Urinary bladder (tissue), 4 donors: ENCODE measurements around the gene TPGS1. TPM values are rescaled to one million over a fixed set of nuclear protein-coding genes. Genes with fewer than 3 reads are reported as not detected.

ENCODE experiments used
- DNase-seq: peaks from one replicate; pipeline ENCODE4 v3.0.0-alpha.2; 2015; ENCODE audit errors: extremely low spot score
- H3K27ac ChIP-seq: one replicate; pipeline ENCODE4 v1.5.1; 2013; ENCODE audit warnings: low read depth, mild to moderate bottlenecking, moderate library complexity
- H3K36me3 ChIP-seq: one replicate; pipeline ENCODE4 v1.6.1; 2013; ENCODE audit warnings: mild to moderate bottlenecking, moderate library complexity; ENCODE audit not compliant: insufficient read depth
- H3K4me1 ChIP-seq: one replicate; pipeline ENCODE4 v1.6.1; 2013; ENCODE audit warnings: mild to moderate bottlenecking, moderate library complexity; ENCODE audit not compliant: insufficient read depth
- H3K4me3 ChIP-seq: one replicate; pipeline ENCODE4 v1.5.1; 2013; ENCODE audit warnings: low read depth, low read length
- WGBS: extraction: QIAGEN DNeasy Blood & Tissue Kit; methylation state at CpG from one replicate; pipeline ENCODE4 v1.1.7; 2013; 5-methylcytosine and 5-hydroxymethylcytosine counted together
- polyA plus RNA-seq: library from polyadenylated mRNA; stranded (reverse); fragments of 200-250 nt; gene quantifications from one replicate; pipeline ENCODE4 v1.2.3, GENCODE V29; 2013
- total RNA-seq: library from RNA; depleted of rRNA; stranded (reverse); fragments of >200 nt; gene quantifications from one replicate; pipeline ENCODE4 v1.2.3, GENCODE V29; 2014
- donor health status: healthy with polysubstance abuse.
- donor health status: healthy.

The TPGS1 gene
- total and polyA plus RNA-seq, 2 donors = 9.3 to 30.3 TPM

- H3K27ac ChIP-seq = no peak overlapping the region
- H3K4me3 ChIP-seq = peak overlapping the region; percentile 79
- DNase-seq = no peak
- H3K4me1 ChIP-seq = peaks cover 2% of the 10 kb centered on the region
- no peaks in the 10 kb centered on the region for H3K36me3 ChIP-seq
- 68% methylated on average over 38 of the region's 38 CpGs for WGBS
Measured at GRCh38 chr19:530134-531008, 23.1 kb downstream of the TPGS1 start.

- DNase-seq = no peak
- under 1% methylated on average over 103 of the region's 103 CpGs for WGBS
Measured at GRCh38 chr19:531009-531752, 23.9 kb downstream of the TPGS1 start.

GRCh38 chr19:531753-532560 is 24.7 kb downstream of the TPGS1 start, which contains the start of gene CDC34:
Gene CDC34 (plus strand): TSS chr19:531760. CDS start chr19:531932, 172 bp downstream.
- Histone ChIP-seq H3K4me1 (peaks cover 2% of the 10 kb centered on the region), H3K4me3 (peak within 1 kb of the TSS; percentile 79), H3K27ac (peak within 1 kb of the TSS; percentile 98), H3K36me3 (peaks cover 3% of the 10 kb centered on the region)
- no peak for DNase-seq
- WGBS = under 1% methylated on average over 84 of the region's 84 CpGs

More at GRCh38 chr19:531009-531752, 23.9 kb downstream of the TPGS1 start:
- H3K4me3 ChIP-seq = peak overlapping the region; percentile 79
- H3K27ac ChIP-seq = peak overlapping the region; percentile 98
- no peaks in the 10 kb centered on the region for H3K36me3 ChIP-seq
- H3K4me1 ChIP-seq = peaks cover 2% of the 10 kb centered on the region

- peaks cover 2% of the 10 kb centered on the region for H3K4me1 ChIP-seq
- DNase-seq = no peak
- under 1% methylated on average over 47 of the region's 47 CpGs for WGBS
- H3K27ac ChIP-seq = peak overlapping the region; percentile 83
- H3K4me3 ChIP-seq = peak overlapping the region; percentile 79
- peaks cover 4% of the 10 kb centered on the region for H3K36me3 ChIP-seq
Measured at GRCh38 chr19:532561-533363, 25.5 kb downstream of the TPGS1 start.

- peaks cover 2% of the 10 kb centered on the region for H3K4me1 ChIP-seq
- H3K4me3 ChIP-seq = peak overlapping the region; percentile 79
- DNase-seq = no peak
- peak overlapping the region; percentile 54 for H3K27ac ChIP-seq
- 22% methylated on average over 25 of the region's 25 CpGs for WGBS
- peaks cover 4% of the 10 kb centered on the region for H3K36me3 ChIP-seq
Measured at GRCh38 chr19:533364-534058, 26.2 kb downstream of the TPGS1 start.

GRCh38 chr19:534088-534487 is 26.8 kb downstream of the TPGS1 start:
- Histone ChIP-seq H3K4me1 (peaks cover 2% of the 10 kb centered on the region), H3K27ac (peak overlapping the region; percentile 54), H3K4me3 (no peak overlapping the region), H3K36me3 (peaks cover 6% of the 10 kb centered on the region)
- WGBS = 79% methylated on average over 14 of the region's 14 CpGs
- DNase-seq = no peak

GRCh38 chr19:535017-535835 is 27.9 kb downstream of the TPGS1 start:
- 75% methylated on average over 16 of the region's 16 CpGs for WGBS
- H3K4me1 ChIP-seq = peaks cover 2% of the 10 kb centered on the region
- no peak overlapping the region for H3K4me3 ChIP-seq
- peaks cover 10% of the 10 kb centered on the region for H3K36me3 ChIP-seq
- DNase-seq = no peak
- no peak overlapping the region for H3K27ac ChIP-seq

- Histone ChIP-seq H3K27ac (no peak overlapping the region), H3K36me3 (peaks cover 13% of the 10 kb centered on the region), H3K4me1 (peaks cover 2% of the 10 kb centered on the region), H3K4me3 (no peak overlapping the region)
- DNase-seq = no peak
- 89% methylated on average over 55 of the region's 55 CpGs for WGBS
Measured at GRCh38 chr19:536031-536880, 29.0 kb downstream of the TPGS1 start.

GRCh38 chr19:536881-537404 is 29.6 kb downstream of the TPGS1 start:
- 95% methylated on average over 26 of the region's 26 CpGs for WGBS
- no peak for DNase-seq
- Histone ChIP-seq H3K36me3 (peaks cover 15% of the 10 kb centered on the region), H3K27ac (no peak overlapping the region), H3K4me1 (peaks cover 2% of the 10 kb centered on the region), H3K4me3 (no peak overlapping the region)

GRCh38 chr19:538641-539428 is 31.5 kb downstream of the TPGS1 start:
- Histone ChIP-seq H3K4me3 (no peak overlapping the region), H3K36me3 (peaks cover 15% of the 10 kb centered on the region), H3K27ac (no peak overlapping the region), H3K4me1 (peaks cover 2% of the 10 kb centered on the region)
- WGBS = 87% methylated on average over 40 of the region's 40 CpGs
- DNase-seq = no peak
